ACHN (cell line): ENCODE measurements around the gene NMU.
"Not testable (repeated sequence)": the region's sequence is repeated elsewhere in the genome, so short reads cannot be mapped to it uniquely, and the experiment has no call there.

Source experiments
- DNase-seq: peaks from one replicate; pipeline ENCODE4 v3.0.0-alpha.2; 2015
- in situ Hi-C: cut with HindIII; loops from 2 replicates; pipeline ENCODE4 v1.10.0; 2017; ENCODE audit warnings: low sequenced_read_pairs, low pct_ligation_motif_present, low pct_unique_long_range_greater_than_20kb

NMU gene

DNA sequence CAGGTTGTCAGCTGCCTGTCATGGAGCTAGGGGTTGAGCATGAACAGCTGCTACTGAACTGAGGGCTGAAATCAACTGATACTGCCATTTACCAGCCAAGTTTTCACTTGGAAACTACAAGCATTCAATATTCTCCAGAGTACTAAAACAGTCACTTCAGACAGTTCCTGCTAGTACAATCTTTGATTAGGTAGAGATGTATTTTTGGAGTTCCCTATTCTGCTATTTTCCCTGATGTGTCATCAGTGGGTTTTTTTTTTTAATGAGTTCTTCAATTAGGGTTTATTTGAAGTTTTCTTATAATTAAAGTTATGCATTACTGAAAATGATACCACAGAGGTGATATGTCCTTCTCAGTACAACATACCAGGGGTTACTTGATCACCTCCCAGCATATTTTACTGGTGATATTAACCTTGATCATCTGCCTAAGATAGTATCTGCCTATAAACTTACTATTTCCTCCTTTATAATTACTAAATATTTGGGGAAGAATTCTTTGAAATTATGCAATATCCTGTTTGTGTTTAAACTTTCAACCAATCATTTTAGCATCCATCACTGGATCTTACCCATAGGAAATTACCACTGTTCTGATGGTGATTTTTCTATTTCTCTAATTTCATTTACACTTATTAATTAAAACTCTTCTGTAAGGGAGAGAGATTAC is 57.6 kb downstream of the NMU start:
- DNase-seq, result no peak
- in situ Hi-C loops, result no loop called here

DNA sequence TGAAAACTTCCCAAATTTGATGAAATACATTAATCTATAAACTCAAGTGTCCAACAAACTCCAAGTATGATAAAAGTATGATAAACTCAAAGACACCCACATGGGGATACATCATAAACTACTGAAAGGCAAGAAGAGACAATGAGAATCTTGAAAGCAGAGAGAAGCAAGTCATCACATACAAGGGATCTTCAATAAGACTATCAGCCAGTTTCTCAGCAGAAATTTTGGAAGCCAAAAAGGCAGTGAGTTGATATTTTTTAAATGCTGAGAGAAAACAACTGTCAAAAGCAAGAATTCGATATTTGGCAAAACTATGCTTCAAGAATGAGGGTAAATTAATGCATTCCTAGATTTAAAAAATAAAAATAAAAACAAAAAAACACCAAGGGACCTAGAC is 60.6 kb downstream of the NMU start:
- no peak for DNase-seq
- in situ Hi-C loops, result no loop called here

DNA sequence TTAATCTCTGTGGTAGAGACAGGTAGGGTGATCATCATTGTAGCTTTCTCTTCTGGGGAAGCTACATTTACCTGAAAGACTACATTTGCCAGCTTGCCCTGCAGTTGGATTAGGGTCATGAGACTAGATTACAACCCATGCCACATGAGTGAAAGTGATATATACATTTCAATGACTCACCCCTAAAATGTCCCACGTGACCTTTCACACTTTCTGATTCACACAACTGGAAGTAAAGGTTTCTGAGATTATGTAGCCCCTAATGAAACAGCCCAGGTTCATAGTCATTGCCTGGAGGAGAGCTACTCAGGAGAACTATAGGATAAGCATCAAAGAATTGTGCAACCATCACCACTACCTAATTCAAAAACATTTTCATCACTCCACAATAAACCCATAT is 61.8 kb downstream of the NMU start:
- DNase-seq, result no peak
- in situ Hi-C loops, result no loop called here

DNA sequence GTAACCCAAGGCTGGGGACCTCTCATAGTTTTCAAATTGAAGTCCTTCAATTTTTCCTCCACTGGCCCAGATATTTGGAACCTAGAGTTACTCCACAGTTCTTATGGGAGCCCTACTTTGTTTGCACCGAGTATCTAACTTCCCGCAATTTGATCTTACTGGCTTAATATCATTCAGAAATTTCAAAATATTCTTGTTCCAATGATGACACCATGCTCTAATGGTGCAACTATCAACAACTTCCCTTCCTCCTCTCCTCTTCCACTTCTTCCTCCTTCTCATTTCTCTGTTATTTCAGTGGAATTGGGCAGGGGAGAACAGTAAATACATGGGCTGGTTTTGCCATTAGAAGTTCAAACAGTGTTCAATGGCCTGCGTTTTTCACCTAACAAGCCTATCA is 64.3 kb downstream of the NMU start:
- no peak for DNase-seq

DNA sequence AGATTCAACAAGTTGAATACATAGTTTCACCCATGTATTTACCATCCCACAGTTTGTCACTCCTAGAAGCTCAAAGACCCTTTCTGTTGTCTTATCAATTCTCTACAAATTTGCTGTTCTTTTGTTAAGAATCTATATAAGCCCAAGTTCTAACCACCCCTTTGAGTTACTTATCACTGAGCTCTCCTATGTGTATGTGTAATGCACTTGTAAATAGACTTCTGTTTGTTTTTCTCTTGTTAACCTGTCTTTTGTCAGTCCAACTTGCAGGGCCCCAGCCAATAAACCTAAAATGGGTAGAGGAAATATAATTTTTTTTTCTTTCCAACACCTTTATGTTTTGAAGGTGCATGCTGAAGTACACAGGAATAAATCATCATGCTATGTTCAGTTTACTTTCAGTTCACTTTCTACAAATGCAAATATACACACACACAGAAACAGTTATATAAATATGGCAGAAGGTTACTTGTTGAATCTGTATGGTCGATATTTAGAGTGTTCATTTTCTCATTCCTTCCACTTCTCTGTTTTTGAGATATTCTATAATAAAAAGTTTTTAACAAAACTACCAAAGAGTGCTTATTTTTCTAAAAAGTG is 67.1 kb downstream of the NMU start:
- DNase-seq, result no peak
- in situ Hi-C loops, result no loop called here

More for the DNA sequence above, 64.3 kb downstream of the NMU start:
- in situ Hi-C loops, result no loop called here

DNA sequence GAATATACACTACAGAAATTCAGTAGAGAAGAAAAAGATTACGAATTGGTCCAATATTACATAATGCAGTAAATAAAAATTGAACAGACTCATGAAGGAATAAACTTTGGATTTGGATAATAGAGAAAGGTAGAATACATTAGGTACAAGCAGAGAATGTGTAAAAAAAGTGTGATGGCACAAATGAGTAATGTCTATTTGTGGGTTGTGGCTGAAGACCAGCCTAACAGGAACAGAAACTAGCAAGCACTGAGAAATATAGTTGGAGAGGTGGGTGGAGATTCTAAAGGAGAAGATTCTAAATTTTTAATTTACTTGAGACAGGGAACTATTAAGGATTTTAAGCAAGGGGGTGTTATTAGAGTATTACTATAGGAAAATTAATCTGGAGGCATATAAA is 74.2 kb downstream of the NMU start:
- in situ Hi-C loops, result no loop called here
- no peak for DNase-seq

DNA sequence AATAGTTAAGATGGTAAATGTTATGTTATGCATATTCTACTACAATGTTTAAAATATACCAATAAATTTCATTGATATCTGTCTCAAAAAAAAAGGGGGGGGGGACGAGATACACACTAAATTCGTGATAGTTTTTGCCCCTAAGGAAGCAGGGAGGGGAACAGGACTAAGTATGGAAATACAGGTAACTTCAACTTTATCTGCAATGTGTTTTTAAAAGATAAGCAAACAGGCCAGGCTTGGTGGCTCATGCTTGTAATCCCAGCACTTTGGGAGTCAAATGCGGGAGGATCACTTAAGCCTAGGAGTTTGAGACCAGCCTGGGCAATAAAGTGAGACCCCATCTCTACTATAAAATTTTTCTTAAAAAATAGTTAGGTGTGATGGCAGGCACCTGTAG is 76.0 kb downstream of the NMU start:
- in situ Hi-C loops, result no loop called here
- no peak for DNase-seq

DNA sequence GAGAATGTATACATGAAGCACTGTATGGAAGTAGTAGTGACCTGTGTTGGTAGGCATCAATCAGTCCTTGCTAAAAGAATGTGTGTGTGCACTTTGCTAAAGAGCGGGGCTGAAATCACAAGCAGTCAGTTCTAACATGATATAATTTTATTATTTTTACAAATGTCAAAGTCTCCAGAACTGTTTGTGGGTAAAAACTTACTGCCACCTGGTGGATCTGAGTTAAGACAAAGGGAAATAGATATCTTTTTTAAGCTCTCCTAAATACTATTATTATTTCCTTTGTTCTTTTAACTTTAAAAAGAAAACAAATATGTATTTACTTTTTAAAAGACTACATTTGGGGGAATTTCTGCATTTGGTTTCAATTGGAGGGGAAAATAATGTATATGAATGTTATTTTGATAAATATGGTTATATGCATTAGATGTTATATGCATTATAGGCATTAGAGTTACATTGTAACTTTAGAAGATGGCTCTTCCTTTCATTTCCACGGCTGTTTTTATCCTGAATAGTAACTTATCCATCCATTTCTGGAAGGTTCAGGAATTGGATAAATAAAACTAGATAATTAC is 81.6 kb downstream of the NMU start:
- in situ Hi-C loops, result no loop called here

DNA sequence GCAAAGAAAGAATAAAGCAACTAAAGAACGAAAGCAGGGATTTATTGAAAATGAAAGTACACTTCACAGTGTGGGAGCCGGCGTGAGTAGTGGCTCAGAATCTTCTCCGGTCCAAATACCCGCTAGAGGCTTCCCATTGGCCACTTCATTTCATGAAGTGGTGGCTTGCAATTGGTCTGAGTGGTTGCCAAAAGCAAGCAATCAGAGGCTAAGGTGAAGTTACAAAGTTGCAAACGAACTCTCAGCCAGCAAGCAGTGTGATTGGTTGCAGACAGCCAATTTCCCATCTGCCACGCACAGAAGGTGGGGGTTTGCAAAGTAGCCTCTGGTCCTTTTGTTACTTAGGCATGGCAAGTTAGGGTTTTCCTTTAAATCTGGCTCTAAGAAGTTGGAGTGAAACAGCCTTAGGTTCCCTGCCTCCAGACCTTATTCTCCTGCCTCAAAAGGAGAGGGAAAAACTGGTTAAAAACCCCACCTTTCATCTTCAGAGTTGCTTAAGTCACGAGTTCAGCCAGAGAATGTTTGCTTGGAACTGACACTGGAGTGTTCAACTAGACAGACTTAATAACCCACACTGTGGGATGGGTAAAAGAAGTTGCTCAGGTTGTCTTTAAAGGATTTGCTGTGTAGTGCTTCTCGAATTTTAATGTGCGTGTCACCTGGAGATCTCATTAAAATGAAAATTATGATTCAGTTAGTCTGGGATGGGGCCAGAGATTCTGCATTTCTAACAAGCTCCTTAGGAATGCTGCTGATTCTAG is 82.5 kb downstream of the NMU start:
- in situ Hi-C loops, result no loop called here
- DNase-seq, result no peak

More for the DNA sequence above, 81.6 kb downstream of the NMU start:
- peak; percentile 42 for DNase-seq

DNA sequence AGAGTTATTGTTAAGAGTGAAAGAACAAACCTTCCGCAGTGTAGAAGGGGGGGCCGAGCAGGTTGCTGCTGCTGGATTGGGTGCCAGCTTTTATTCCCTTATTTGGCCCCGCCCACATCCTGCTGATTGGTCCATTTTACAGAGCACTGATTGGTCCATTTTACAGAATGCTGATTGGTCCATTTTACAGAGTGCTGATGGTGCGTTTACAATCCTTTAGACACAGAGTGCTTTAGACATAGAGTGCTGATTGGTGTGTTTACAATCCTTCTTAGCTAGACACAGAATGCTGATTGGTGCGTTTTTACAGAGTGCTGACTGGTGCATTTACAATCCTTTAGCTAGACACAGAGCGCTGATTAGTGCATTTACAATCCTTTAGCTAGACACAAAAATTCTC is 84.1 kb downstream of the NMU start:
- DNase-seq, result not testable (repeated sequence)

DNA sequence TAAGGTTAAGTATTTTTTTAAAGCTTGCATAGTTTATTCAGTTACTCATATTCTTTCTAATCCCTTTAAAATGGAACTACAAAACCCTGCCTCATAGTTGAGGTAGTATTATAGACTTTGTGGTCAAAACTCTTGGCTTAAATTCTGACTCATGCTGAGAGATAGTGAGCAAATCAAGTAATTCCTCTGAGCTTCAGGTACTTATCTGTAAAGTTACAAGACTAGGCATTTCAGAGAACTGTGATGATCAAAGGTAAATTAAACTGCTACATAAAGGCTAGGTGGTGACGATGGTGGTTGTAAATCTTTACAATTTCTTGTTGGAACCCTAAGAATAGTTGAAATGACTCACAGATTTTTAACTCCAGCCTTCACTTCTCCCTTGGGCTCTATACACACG is 86.2 kb downstream of the NMU start:
- in situ Hi-C loops, result no loop called here
- peak; percentile 64 for DNase-seq

More for the DNA sequence above, 84.1 kb downstream of the NMU start:
- in situ Hi-C loops, result not testable (repeated sequence)

DNA sequence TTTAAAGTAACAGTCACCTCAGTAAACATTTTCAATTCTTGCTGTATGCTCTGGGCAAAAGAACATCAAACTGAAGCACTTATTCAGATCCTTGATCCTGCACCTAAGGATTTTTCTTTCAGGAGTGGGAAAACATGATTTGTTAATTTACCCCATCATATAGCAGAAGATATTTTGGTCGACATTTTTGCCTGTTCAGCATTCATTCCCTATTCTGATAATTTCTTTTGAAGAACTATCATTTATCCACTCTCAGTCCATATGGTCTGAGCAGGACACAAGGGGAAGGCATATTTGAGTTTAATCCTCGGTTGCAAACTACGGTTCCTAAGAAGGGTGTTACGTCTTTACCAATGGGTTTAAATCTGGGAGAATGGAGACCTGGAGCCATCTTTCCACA is 88.2 kb downstream of the NMU start:
- in situ Hi-C loops, result no loop called here
- no peak for DNase-seq

DNA sequence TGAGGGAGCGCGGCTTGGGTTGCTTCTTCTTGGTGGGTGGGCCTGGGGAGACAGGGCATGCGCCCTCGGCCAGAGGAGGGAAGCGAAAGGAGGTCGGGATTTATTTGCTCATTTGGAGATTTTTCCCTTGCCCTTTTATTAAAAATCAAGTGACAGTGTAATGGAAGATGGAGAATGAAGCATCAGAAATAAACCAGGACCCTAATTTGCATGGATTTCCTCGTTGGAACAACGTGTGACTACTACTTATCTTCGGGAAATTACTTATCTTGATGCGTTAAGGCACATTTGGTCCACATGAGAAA is 88.7 kb downstream of the NMU start:
- DNase-seq, result peak; percentile 59
- in situ Hi-C loops, result no loop called here

DNA sequence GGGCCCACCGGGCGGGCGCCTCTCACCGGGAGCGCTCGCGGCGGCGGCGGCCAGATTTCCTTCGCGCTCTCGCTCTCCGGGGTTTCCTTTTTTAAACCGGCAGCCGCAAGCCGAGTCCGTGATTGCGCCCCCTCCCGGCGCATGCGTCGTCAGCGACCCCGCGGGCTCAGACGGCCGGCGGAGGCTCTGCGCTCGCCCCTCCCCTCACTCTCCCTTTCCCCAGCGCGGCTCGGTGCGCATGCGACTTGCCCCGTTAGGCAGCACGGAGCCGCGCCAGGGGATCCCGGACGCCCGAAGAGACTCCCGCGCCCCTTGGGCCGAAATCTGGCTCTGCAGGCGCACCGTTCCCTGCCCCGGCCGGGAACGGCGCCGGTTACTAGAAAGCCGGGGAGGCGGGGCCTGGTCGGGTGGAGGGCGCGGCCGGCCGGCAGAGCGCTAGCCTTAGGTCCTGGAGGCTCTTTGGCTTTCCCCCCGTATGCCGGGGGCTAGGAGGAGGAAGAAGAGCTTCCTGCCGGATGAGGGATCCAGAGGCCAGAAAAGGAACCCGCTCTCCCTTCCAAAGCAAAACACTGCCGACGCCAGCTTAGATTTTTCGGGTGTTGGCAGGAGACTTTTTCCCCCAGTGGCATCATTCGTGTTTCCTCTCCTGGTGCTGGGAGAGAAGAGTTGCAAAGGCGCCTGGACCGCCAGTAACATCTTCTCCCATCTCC is 89.2 kb downstream of the NMU start, which contains the start of gene CLOCK:
TSS of gene CLOCK (minus strand) at position 154 of the 710 bp plus-strand sequence. CDS start 64,124 bp downstream, outside the sequence.
- peak; percentile 83 for DNase-seq
- in situ Hi-C loops, result no loop called here

DNA sequence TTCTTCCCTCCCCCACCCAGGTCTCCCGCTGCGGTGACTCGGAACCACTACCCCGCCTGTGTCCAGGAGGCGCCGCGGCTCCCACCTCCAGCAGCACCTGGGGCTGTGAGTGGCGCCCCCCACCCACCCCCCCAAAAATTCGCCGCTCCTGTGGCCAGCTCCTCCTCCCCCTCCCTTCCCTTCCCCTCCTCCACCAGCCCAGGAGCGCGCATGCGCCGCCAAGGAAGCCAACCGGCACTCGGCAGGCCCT is 89.7 kb downstream of the NMU start:
- no peak for DNase-seq
- in situ Hi-C loops, result no loop called here

DNA sequence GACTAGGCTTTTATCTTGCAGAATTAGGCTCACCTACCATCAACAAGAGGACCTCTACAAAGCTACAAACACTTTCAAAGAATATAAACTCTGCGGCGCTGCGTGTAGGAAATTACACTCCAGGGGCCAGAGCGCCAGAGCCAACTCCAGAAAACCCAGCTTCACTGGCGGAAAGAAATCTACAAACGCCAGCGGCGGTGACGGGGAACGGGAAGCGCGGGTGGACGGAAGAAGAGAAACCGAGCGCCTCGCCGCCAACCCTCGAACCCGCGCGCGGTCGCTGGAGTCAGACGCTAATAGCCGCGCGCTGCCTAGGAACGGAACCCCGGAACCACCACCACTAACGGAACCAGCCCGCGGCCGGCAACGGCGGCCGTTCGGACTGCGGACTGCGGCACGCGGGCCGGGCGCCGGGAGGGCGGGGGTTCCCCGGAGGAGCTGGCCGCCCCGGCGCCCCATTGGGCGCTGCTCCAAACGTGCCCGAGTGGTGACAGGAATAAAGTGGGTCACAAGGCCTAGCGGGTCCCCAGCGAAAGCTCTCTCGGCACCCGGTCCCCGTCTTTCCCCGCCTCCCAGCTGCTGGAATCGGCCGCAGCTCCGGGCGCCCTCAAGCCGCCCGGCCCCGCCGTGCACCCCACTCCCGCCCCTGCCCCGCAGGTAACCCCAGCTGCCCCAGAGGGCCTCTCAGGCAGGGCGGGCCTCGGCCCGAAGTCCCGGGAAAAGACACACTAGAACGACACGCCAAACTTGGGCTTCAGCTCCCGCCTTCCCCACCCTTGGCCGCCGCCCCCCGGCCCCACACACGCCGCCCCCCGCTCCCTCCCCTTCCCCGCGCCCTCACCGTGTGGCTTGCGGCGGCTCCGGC is 90.2 kb downstream of the NMU start:
- DNase-seq, result peak; percentile 70
- in situ Hi-C loops, result no loop called here
